K562 (cell line): ENCODE results near the gene PKHD1. TPM values are rescaled to one million over a fixed set of nuclear protein-coding genes. Genes with fewer than 3 reads are reported as not detected.

Experiments used
- ATAC-seq: fragments of 200-7000 bp; cut with Tn5 transposase; 3 replicates; pipeline ENCODE4 v1.9.1; 2020; ENCODE audit warnings: moderate library complexity
- BruUV-seq: library from RNA; stranded (reverse); fragments of 400-500 nt; replicated peaks from 2 replicates; lab custom pipeline; 2021; lab: Mats Ljungman, UMichigan
- CTCF ChIA-PET: fragments of 300-600 bp; formaldehyde crosslinking; extraction: SDS; loops from one replicate; lab custom pipeline; 2021; ENCODE audit warnings: low intra/inter-chr PET ratio; lab: Yijun Ruan, JAX
- POLR2A ChIA-PET: fragments of 300-600, 350-650 bp; sonication (Branson Sonifier 250); formaldehyde crosslinking; extraction: SDS; loops from one replicate; lab custom pipeline; 2021; ENCODE audit warnings: antibody characterized with exemption, inconsistent platforms; lab: Yijun Ruan, JAX
- DNase-seq, 4 experiments: peaks; one replicate each; pipeline versions ENCODE4 v3.0.0 to v3.0.0-alpha.2; 2011 to 2018; ENCODE audit warnings: low spot score in 3 of 4, mixed read lengths in 3 of 4; ENCODE audit errors: extremely low read depth in 1 of 4
- FAIRE-seq: peaks from 2 replicates; lab custom pipeline; 2011; peaks lifted over from hg19 to GRCh38; lab: Jason Lieb, UNC
- H2AFZ ChIP-seq: 2 replicates; pipeline ENCODE4 v1.6.0; 2011; ENCODE audit warnings: low read depth, low read length, control low read depth, inconsistent platforms
- H3K27ac ChIP-seq: fragments of 200-600 bp; 3 replicates; pipeline ENCODE4 v1.8.0; 2011; ENCODE audit warnings: low read depth, mild to moderate bottlenecking, control low read depth, inconsistent platforms, low read length, moderate library complexity, mixed read lengths; ENCODE audit errors: extremely low read depth
- H3K27me3 ChIP-seq, 2 experiments: fragments of 300-600 bp in 1 of 2; 2 replicates in 1 of 2; 3 replicates in 1 of 2; pipeline versions ENCODE4 v1.6.0 to v1.8.0; 2011; ENCODE audit warnings: inconsistent platforms in 2 of 2, low read length in 2 of 2, mild to moderate bottlenecking in 1 of 2, mixed read lengths in 1 of 2, moderate library complexity in 1 of 2; ENCODE audit not compliant: control insufficient read depth in 2 of 2, insufficient read depth in 2 of 2
- H3K36me3 ChIP-seq: fragments of 300-600 bp; 3 replicates; pipeline ENCODE4 v1.8.0; 2011; ENCODE audit warnings: mild to moderate bottlenecking, low read length, inconsistent platforms; ENCODE audit not compliant: control insufficient read depth, insufficient read depth
- H3K4me1 ChIP-seq, 2 experiments: fragments of 200-600 bp in 1 of 2; replicated peaks in 1 of 2; 2 replicates in 1 of 2; 3 replicates in 1 of 2; pipeline versions ENCODE4 v1.5.1 to v1.8.0; 2011; ENCODE audit warnings: inconsistent platforms in 2 of 2, low read length in 2 of 2, mild to moderate bottlenecking in 1 of 2, mixed read lengths in 1 of 2, moderate library complexity in 1 of 2; ENCODE audit not compliant: control insufficient read depth in 2 of 2, insufficient read depth in 2 of 2
- H3K4me2 ChIP-seq: 2 replicates; pipeline ENCODE4 v1.6.1; 2011; ENCODE audit warnings: low read length, control low read depth, inconsistent platforms, mixed read lengths; ENCODE audit not compliant: insufficient read depth
- H3K4me3 ChIP-seq: fragments of 200-600 bp; sonication (generic), shearing (Covaris generic); 2 replicates; pipeline ENCODE4 v1.5.1; 2016; ENCODE audit warnings: control low read depth, inconsistent platforms
- H3K79me2 ChIP-seq: fragments of 200-600 bp; 3 replicates; pipeline ENCODE4 v1.8.0; 2011; ENCODE audit warnings: low read length, inconsistent platforms; ENCODE audit not compliant: control insufficient read depth, insufficient read depth
- H3K9ac ChIP-seq, 2 experiments: 2 replicates each; pipeline versions ENCODE4 v1.6.0 to v1.6.1; 2011; ENCODE audit warnings: low read depth in 2 of 2, low read length in 2 of 2, control low read depth in 1 of 2, inconsistent platforms in 1 of 2, mild to moderate bottlenecking in 1 of 2, mixed read lengths in 1 of 2; ENCODE audit not compliant: insufficient read depth in 1 of 2
- H3K9me1 ChIP-seq: one replicate; pipeline ENCODE4 v1.6.0; 2011; ENCODE audit warnings: inconsistent platforms, mild to moderate bottlenecking, low read length, moderate library complexity; ENCODE audit not compliant: control insufficient read depth, insufficient read depth
- H3K9me3 ChIP-seq: replicated peaks from 2 replicates; pipeline ENCODE4 v1.5.1; 2011; ENCODE audit warnings: low read depth, low read length, inconsistent platforms; ENCODE audit not compliant: control insufficient read depth, insufficient read depth
- H4K20me1 ChIP-seq: replicated peaks from 2 replicates; pipeline ENCODE4 v1.6.1; 2011; ENCODE audit warnings: low read length, inconsistent platforms, mixed read lengths; ENCODE audit not compliant: control insufficient read depth, insufficient read depth
- CBX2 ChIP-seq: fragments of 200-600 bp; sonication (generic); IDR thresholded peaks from one replicate; pipeline ENCODE4 v1.6.1; 2012; ENCODE audit warnings: mild to moderate bottlenecking, low read length, inconsistent platforms; ENCODE audit not compliant: insufficient read depth, poor library complexity, severe bottlenecking
- E2F3 ChIP-seq: fragments of 250-450 bp; sonication (Bioruptor Pico); IDR thresholded peaks from 2 replicates; pipeline ENCODE4 v1.4.0; 2020; ENCODE audit warnings: mild to moderate bottlenecking
- ERF ChIP-seq: fragments of 450-650 bp; formaldehyde crosslinking; IDR thresholded peaks from 2 replicates; pipeline ENCODE4 v1.4.0; 2020; ENCODE audit warnings: mild to moderate bottlenecking, mixed read lengths
- HNRNPK ChIP-seq: fragments of 200-400 bp; formaldehyde crosslinking; IDR thresholded peaks from one replicate; pipeline ENCODE4 v1.6.1; 2018; ENCODE audit warnings: mild to moderate bottlenecking, low read depth, low read length; ENCODE audit not compliant: poor library complexity, severe bottlenecking
- JUN ChIP-seq, 2 experiments: sonication (generic) in 1 of 2; formaldehyde crosslinking in 1 of 2; IDR thresholded peaks; 2 replicates each; pipeline versions ENCODE4 v1.6.1 to v1.8.0; 2012 to 2022; ENCODE audit warnings: borderline replicate concordance in 2 of 2, mild to moderate bottlenecking in 2 of 2, improper control_type of control experiment in 1 of 2, low read depth in 1 of 2, low read length in 1 of 2, missing genetic modification reagents in 1 of 2
- KDM1A ChIP-seq, 2 experiments: fragments of 450-650 bp; IDR thresholded peaks; 2 replicates each; pipeline ENCODE4 v1.6.1; 2016; ENCODE audit warnings: mild to moderate bottlenecking in 2 of 2
- MYBL2 ChIP-seq, 2 experiments: fragments of 450-650 bp in 1 of 2; sonication (generic) in 1 of 2; formaldehyde crosslinking in 1 of 2; IDR thresholded peaks; 2 replicates each; pipeline versions ENCODE4 v1.6.1 to v1.8.1; 2017 to 2022; ENCODE audit warnings: borderline replicate concordance in 1 of 2, inconsistent platforms in 1 of 2, low read depth in 1 of 2, mild to moderate bottlenecking in 1 of 2, missing genetic modification reagents in 1 of 2, moderate library complexity in 1 of 2
- PBX2 ChIP-seq, 2 experiments: IDR thresholded peaks in 1 of 2; conservative IDR thresholded peaks in 1 of 2; 2 replicates each; pipeline ENCODE4 v1.6.1; 2016; ENCODE audit warnings: low read depth in 2 of 2, mild to moderate bottlenecking in 1 of 2, missing compliant biosample characterization in 1 of 2, missing genetic modification characterization in 1 of 2, moderate library complexity in 1 of 2
- RBBP5 ChIP-seq: fragments of 200-600 bp; sonication (generic); IDR thresholded peaks from 2 replicates; pipeline ENCODE4 v1.6.1; 2012; ENCODE audit warnings: borderline replicate concordance, mild to moderate bottlenecking, low read length, control low read depth, inconsistent platforms; ENCODE audit not compliant: insufficient read depth, poor library complexity, severe bottlenecking
- ZBTB1 ChIP-seq: sonication (generic); formaldehyde crosslinking; IDR thresholded peaks from 2 replicates; pipeline ENCODE4 v1.8.1; 2023; ENCODE audit warnings: missing genetic modification reagents, low read depth, mild to moderate bottlenecking, borderline replicate concordance
- ZNF395 ChIP-seq: fragments of 200-800 bp; sonication (Bioruptor generic); IDR thresholded peaks from 2 replicates; pipeline ENCODE4 v1.6.1; 2017; ENCODE audit warnings: missing genetic modification characterization, missing compliant biosample characterization
- ZNF77 ChIP-seq: fragments of 250-450 bp; sonication (Bioruptor Pico); IDR thresholded peaks from 2 replicates; pipeline ENCODE4 v1.5.0; 2020
- in situ Hi-C: fragments of 300-500 bp; cut with MboI; formaldehyde crosslinking; loops from 4 replicates; pipeline ENCODE4 v1.15.0; 2018; ENCODE audit warnings: inconsistent platforms, mixed read lengths
- intact Hi-C: fragments of 100-400 bp; cut with micrococcal nuclease; formaldehyde crosslinking; loops from 2 replicates; pipeline ENCODE4 v1.14.2; 2022
- polyA plus RNA-seq, 8 experiments: library from polyadenylated mRNA; depleted of rRNA in 4 of 8; stranded (reverse) in 5 of 8; unstranded in 3 of 8; fragments of >200 nt; fragmentation: Nextera tagmentation in 2 of 8; fragmentation: Illumina TruSeq in 1 of 8; extraction: Ambion mirVana in 2 of 8; extraction: Trizol in 1 of 8; gene quantifications; 2 replicates each; pipeline versions ENCODE4 v1.2.1 to v1.2.3, GENCODE V29; 2011 to 2014; ENCODE audit warnings: inconsistent platforms in 1 of 8, missing spikeins in 1 of 8
- total RNA-seq, 7 experiments: library from RNA; depleted of rRNA in 6 of 7; stranded (reverse); fragments of >200 nt in 6 of 7; fragmentation: Illumina TruSeq in 2 of 7; extraction: Trizol in 2 of 7; gene quantifications; 2 replicates each; pipeline versions ENCODE4 v1.2.1 to v1.2.3, GENCODE V29; 2011 to 2021; ENCODE audit warnings: low replicate concordance in 1 of 7
- TF ChIP-seq, protein P1 (sequence below): fragments of 250-450 bp; sonication (Bioruptor Pico); IDR thresholded peaks from 2 replicates; pipeline ENCODE4 v1.8.0; 2021; ENCODE audit warnings: mild to moderate bottlenecking, moderate library complexity
- TF ChIP-seq, protein P2 (sequence below): fragments of 450-650 bp; IDR thresholded peaks from 2 replicates; pipeline ENCODE4 v1.6.1; 2014; ENCODE audit warnings: low read depth, mild to moderate bottlenecking, moderate library complexity, borderline replicate concordance

Gene PKHD1
- total and polyA plus RNA-seq, 9 of the 15 experiments (the other 6 are each of a cell fraction or from before 2014, with no cell fraction given) = 0.01 to 0.04 (median 0.01) TPM; not detected in 6

- ChIA-PET CTCF (no interaction called here), POLR2A (no interaction called here)
- Histone ChIP-seq H3K4me2 (no peak overlapping the region), H3K9me3 (no peaks in the 10 kb centered on the region), H4K20me1 (no peaks in the 10 kb centered on the region), H3K9ac (no peak overlapping the region), H3K9me1 (no peaks in the 10 kb centered on the region), H3K79me2 (no peaks in the 10 kb centered on the region), H3K4me1 (no peaks in the 10 kb centered on the region), H3K27me3 (no peaks in the 10 kb centered on the region), H3K27ac (no peak overlapping the region), H3K36me3 (no peaks in the 10 kb centered on the region), H3K4me3 (no peak overlapping the region), H2AFZ (no peak overlapping the region)
- BruUV-seq = no TSS peak
- FAIRE-seq (no peak), DNase-seq (no peak), ATAC-seq (no peak)
- in situ Hi-C loops (no loop called here), intact Hi-C loops (no loop called here)
- TF ChIP-seq KDM1A (IDR thresholded peaks at IDR 0.05) (no peak), ZNF395 (CRISPR knock-in tag) (no peak), PBX2 (CRISPR knock-in tag; IDR thresholded peaks at IDR 0.05; ENCODE audit: low read depth) (no peak), PBX2 (tag; conservative IDR thresholded peaks at IDR 0.05; ENCODE audit: low read depth) (no peak), ZBTB1 (CRISPR knock-in tag) (no peak), HNRNPK (no peak), JUN (IDR thresholded peaks at IDR 0.05; ENCODE audit: borderline replicate concordance, low read depth, low read length) (no peak), JUN (CRISPR knock-in tag; IDR thresholded peaks at IDR 0.05; ENCODE audit: borderline replicate concordance) (no peak), RBBP5 (no peak), ERF (CRISPR knock-in tag) (no peak), CBX2 (no peak), E2F3 (CRISPR knock-in tag) (no peak), MYBL2 (IDR thresholded peaks at IDR 0.05; ENCODE audit: low read depth) (no peak), MYBL2 (CRISPR knock-in tag; IDR thresholded peaks at IDR 0.05; ENCODE audit: borderline replicate concordance) (no peak), ZNF77 (CRISPR knock-in tag) (no peak)
- TF ChIP-seq, protein P1, sequence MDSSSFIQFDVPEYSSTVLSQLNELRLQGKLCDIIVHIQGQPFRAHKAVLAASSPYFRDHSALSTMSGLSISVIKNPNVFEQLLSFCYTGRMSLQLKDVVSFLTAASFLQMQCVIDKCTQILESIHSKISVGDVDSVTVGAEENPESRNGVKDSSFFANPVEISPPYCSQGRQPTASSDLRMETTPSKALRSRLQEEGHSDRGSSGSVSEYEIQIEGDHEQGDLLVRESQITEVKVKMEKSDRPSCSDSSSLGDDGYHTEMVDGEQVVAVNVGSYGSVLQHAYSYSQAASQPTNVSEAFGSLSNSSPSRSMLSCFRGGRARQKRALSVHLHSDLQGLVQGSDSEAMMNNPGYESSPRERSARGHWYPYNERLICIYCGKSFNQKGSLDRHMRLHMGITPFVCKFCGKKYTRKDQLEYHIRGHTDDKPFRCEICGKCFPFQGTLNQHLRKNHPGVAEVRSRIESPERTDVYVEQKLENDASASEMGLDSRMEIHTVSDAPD (CRISPR knock-in tag) = no peak
- TF ChIP-seq, protein P2, sequence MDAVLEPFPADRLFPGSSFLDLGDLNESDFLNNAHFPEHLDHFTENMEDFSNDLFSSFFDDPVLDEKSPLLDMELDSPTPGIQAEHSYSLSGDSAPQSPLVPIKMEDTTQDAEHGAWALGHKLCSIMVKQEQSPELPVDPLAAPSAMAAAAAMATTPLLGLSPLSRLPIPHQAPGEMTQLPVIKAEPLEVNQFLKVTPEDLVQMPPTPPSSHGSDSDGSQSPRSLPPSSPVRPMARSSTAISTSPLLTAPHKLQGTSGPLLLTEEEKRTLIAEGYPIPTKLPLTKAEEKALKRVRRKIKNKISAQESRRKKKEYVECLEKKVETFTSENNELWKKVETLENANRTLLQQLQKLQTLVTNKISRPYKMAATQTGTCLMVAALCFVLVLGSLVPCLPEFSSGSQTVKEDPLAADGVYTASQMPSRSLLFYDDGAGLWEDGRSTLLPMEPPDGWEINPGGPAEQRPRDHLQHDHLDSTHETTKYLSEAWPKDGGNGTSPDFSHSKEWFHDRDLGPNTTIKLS = no peak
These were observed 46.3 kb downstream of the PKHD1 start for GRCh38 chr6:52041134-52041533.
